HepG2 (cell line): ENCODE data around the gene NCOA5. TPM values are rescaled to one million over a fixed set of nuclear protein-coding genes. Genes with fewer than 3 reads are reported as not detected.

Experiments used
- BORCS8-MEF2B ChIP-seq: sonication (generic); formaldehyde crosslinking; IDR thresholded peaks from 2 replicates; pipeline ENCODE4 v1.8.0; 2022; ENCODE audit warnings: mild to moderate bottlenecking, missing genetic modification reagents
- BRCA1 ChIP-seq: sonication (generic); formaldehyde crosslinking; IDR thresholded peaks from 2 replicates; pipeline ENCODE4 v1.4.0; 2020; ENCODE audit warnings: missing genetic modification reagents
- DBP ChIP-seq: sonication (generic); formaldehyde crosslinking; IDR thresholded peaks from 2 replicates; pipeline ENCODE4 v1.4.0; 2020; ENCODE audit warnings: missing genetic modification reagents; ENCODE audit errors: not compliant biosample characterization
- ETV5 ChIP-seq: IDR thresholded peaks from 2 replicates; pipeline ENCODE4 v1.6.1; 2018; ENCODE audit warnings: missing biosample characterization, missing genetic modification reagents, inconsistent platforms, borderline replicate concordance
- EZH2 ChIP-seq: conservative IDR thresholded peaks from 2 replicates; pipeline ENCODE4 v1.6.1; 2012; ENCODE audit warnings: mild to moderate bottlenecking, low read depth, low read length, moderate library complexity
- HNF1B ChIP-seq: sonication (generic); formaldehyde crosslinking; IDR thresholded peaks from 2 replicates; pipeline ENCODE4 v1.5.1; 2020; ENCODE audit warnings: mild to moderate bottlenecking, moderate library complexity, missing genetic modification reagents
- JUN ChIP-seq: sonication (generic); formaldehyde crosslinking; IDR thresholded peaks from 2 replicates; pipeline ENCODE4 v1.4.0; 2020; ENCODE audit warnings: mild to moderate bottlenecking, missing genetic modification reagents
- JUND ChIP-seq: sonication (generic); formaldehyde crosslinking; IDR thresholded peaks from 2 replicates; pipeline ENCODE4 v1.8.0; 2022; ENCODE audit warnings: mild to moderate bottlenecking, missing genetic modification reagents
- KDM5B ChIP-seq: sonication (generic); formaldehyde crosslinking; IDR thresholded peaks from 2 replicates; pipeline ENCODE4 v1.4.0; 2020; ENCODE audit warnings: missing genetic modification reagents, mild to moderate bottlenecking, borderline replicate concordance
- MLLT10 ChIP-seq: sonication (generic); formaldehyde crosslinking; IDR thresholded peaks from 2 replicates; pipeline ENCODE4 v1.4.0; 2020; ENCODE audit warnings: missing genetic modification reagents
- POLR2AphosphoS5 ChIP-seq: IDR thresholded peaks from 2 replicates; pipeline ENCODE4 v1.6.1; 2012; ENCODE audit warnings: low read depth, low read length
- ZBTB20 ChIP-seq: sonication (generic); formaldehyde crosslinking; IDR thresholded peaks from 2 replicates; pipeline ENCODE4 v1.8.1; 2023; ENCODE audit warnings: missing genetic modification reagents, low read depth, mild to moderate bottlenecking, borderline replicate concordance
- ZNF124 ChIP-seq: sonication (generic); formaldehyde crosslinking; IDR thresholded peaks from 2 replicates; pipeline ENCODE4 v1.4.0; 2020; ENCODE audit warnings: missing genetic modification reagents
- ZNF407 ChIP-seq: sonication (generic); formaldehyde crosslinking; IDR thresholded peaks from one replicate; pipeline ENCODE4 v1.5.1; 2020; ENCODE audit warnings: mild to moderate bottlenecking, missing genetic modification reagents; ENCODE audit errors: not compliant biosample characterization
- ZNF549 ChIP-seq: sonication (generic); formaldehyde crosslinking; IDR thresholded peaks from 2 replicates; pipeline ENCODE4 v1.5.0; 2020; ENCODE audit warnings: missing genetic modification reagents
- ZNF678 ChIP-seq: sonication (generic); formaldehyde crosslinking; IDR thresholded peaks from 2 replicates; pipeline ENCODE4 v1.4.0; 2020; ENCODE audit warnings: mild to moderate bottlenecking, missing genetic modification reagents
- ZNF746 ChIP-seq: sonication (generic); formaldehyde crosslinking; IDR thresholded peaks from 2 replicates; pipeline ENCODE4 v1.8.0; 2022; ENCODE audit warnings: mild to moderate bottlenecking, missing genetic modification reagents
- polyA plus RNA-seq, 8 experiments: library from polyadenylated mRNA; depleted of rRNA in 3 of 8; stranded (reverse) in 7 of 8; unstranded in 1 of 8; fragments of >200 nt; fragmentation: Illumina TruSeq in 4 of 8; extraction: Trizol in 4 of 8; gene quantifications; 2 replicates each; pipeline versions ENCODE4 v1.2.1 to v1.2.3, GENCODE V29; 2011 to 2016; ENCODE audit warnings: low read depth in 4 of 8, missing spikeins in 1 of 8, mixed read lengths in 1 of 8; ENCODE audit not compliant: insufficient read depth in 1 of 8
- total RNA-seq, 5 experiments: library from RNA; depleted of rRNA; stranded (reverse); fragments of >200 nt; fragmentation: Illumina TruSeq; extraction: Trizol; gene quantifications; 2 replicates each; pipeline ENCODE4 v1.2.3, GENCODE V29; 2016; ENCODE audit warnings: low read depth in 1 of 5

Gene NCOA5
- total and polyA plus RNA-seq, 2 of the 13 experiments (the other 11 are each of a cell fraction or from before 2014, with no cell fraction given) = 16.5 to 28.4 TPM

- peak; percentile 94 for TF ChIP-seq ZNF407 (CRISPR knock-in tag)
- no peak; the same call in 1 of the 2 replicates for TF ChIP-seq BRCA1 (CRISPR knock-in tag)
- peak; percentile 99 for TF ChIP-seq BORCS8-MEF2B (CRISPR knock-in tag)
- TF ChIP-seq KDM5B = peak; percentile 98
- no peak; the same call in 1 of the 2 replicates for TF ChIP-seq JUN (CRISPR knock-in tag)
- TF ChIP-seq ZNF124 (CRISPR knock-in tag) = peak; percentile 73
- peak; percentile 65; the same call in 1 of the 2 replicates for TF ChIP-seq ZNF746 (CRISPR knock-in tag)
- no peak for TF ChIP-seq ZNF678 (CRISPR knock-in tag)
- TF ChIP-seq ETV5 (CRISPR knock-in tag) = peak; percentile 61
- TF ChIP-seq ZBTB20 = peak; percentile 70
- peak; percentile 93 for TF ChIP-seq POLR2AphosphoS5
- no peak for TF ChIP-seq MLLT10
- TF ChIP-seq JUND = peak; percentile 62; the same call in 1 of the 2 replicates
- TF ChIP-seq EZH2 = no peak
- TF ChIP-seq ZNF549 (CRISPR knock-in tag) = peak; percentile 84
- TF ChIP-seq DBP = peak; percentile 90
- TF ChIP-seq HNF1B = peak; percentile 76; the same call in 1 of the 2 replicates
Measured at GRCh38 chr20:46089417-46090388, at the start of gene NCOA5 (continued).
